ENCODE data around the gene TARDBP. TPM values are rescaled to one million over a fixed set of nuclear protein-coding genes. Genes with fewer than 3 reads are reported as not detected.

The TARDBP gene
- total and polyA plus RNA-seq, 2 donors (not counting 1 experiment from before 2014, with no cell fraction given): 97.1 to 161 TPM

- Histone ChIP-seq H3K27me3 (ENCODE audit: control insufficient read depth, insufficient read depth, low read length) (no peaks in the 10 kb centered on the region), H3K9ac (ENCODE audit: insufficient read depth, low read length) (no peak overlapping the region), H3K4me1 (ENCODE audit: control insufficient read depth, extremely low read depth, insufficient read depth, low read length) (no peaks in the 10 kb centered on the region), H2AFZ (ENCODE audit: low read length) (no peak overlapping the region), H3K79me2 (ENCODE audit: control insufficient read depth, insufficient read depth, low read length) (peaks cover 19% of the 10 kb centered on the region), H3K4me2 (ENCODE audit: extremely low read depth, insufficient read depth, low read length) (no peak overlapping the region), H3K27ac (ENCODE audit: insufficient read depth, low read length) (no peak overlapping the region), H3K4me3 (replicated peaks in 1 of 4; ENCODE audit: control extremely low read depth in 1 of 4, insufficient read depth in 1 of 4, low read depth in 3 of 4, low read length in 4 of 4) (no peak overlapping the region), H4K20me1 (ENCODE audit: control insufficient read depth, extremely low read depth, insufficient read depth, low read length) (no peaks in the 10 kb centered on the region), H3K9me3 (ENCODE audit: control insufficient read depth, insufficient read depth, low read depth, low read length) (no peaks in the 10 kb centered on the region), H3K36me3 (ENCODE audit: control insufficient read depth, insufficient read depth, low read length) (peaks cover 17% of the 10 kb centered on the region)
- no peak for DNase-seq (ENCODE audit: low read depth in 2 of 2)
- TF ChIP-seq EZH2 (IDR thresholded peaks at IDR 0.05; ENCODE audit: low read length, missing control alignments) (no peak), CTCF (conservative IDR thresholded peaks at IDR 0.05 in 1 of 2, IDR thresholded peaks at IDR 0.05 in 1 of 2; ENCODE audit: low read depth in 1 of 2, low read length in 2 of 2) (no peak)
Observed at GRCh38 chr1:11057477-11057876, 45.0 kb downstream of the TARDBP start.

GRCh38 chr1:11058026-11058425, 45.6 kb downstream of the TARDBP start:
- peaks cover 19% of the 10 kb centered on the region for H3K79me2 ChIP-seq (ENCODE audit: control insufficient read depth, insufficient read depth, low read length)
- H3K4me3 ChIP-seq (replicated peaks in 1 of 4; ENCODE audit: control extremely low read depth in 1 of 4, insufficient read depth in 1 of 4, low read depth in 3 of 4, low read length in 4 of 4): no peak overlapping the region
- TF ChIP-seq CTCF (conservative IDR thresholded peaks at IDR 0.05 in 1 of 2, IDR thresholded peaks at IDR 0.05 in 1 of 2; ENCODE audit: low read depth in 1 of 2, low read length in 2 of 2): no peak
- no peak for TF ChIP-seq EZH2 (IDR thresholded peaks at IDR 0.05; ENCODE audit: low read length, missing control alignments)
- no peaks in the 10 kb centered on the region for H3K9me3 ChIP-seq (ENCODE audit: control insufficient read depth, insufficient read depth, low read depth, low read length)
- no peaks in the 10 kb centered on the region for H3K4me1 ChIP-seq (ENCODE audit: control insufficient read depth, extremely low read depth, insufficient read depth, low read length)
- no peak overlapping the region for H3K27ac ChIP-seq (ENCODE audit: insufficient read depth, low read length)
- no peak overlapping the region for H3K9ac ChIP-seq (ENCODE audit: insufficient read depth, low read length)
- DNase-seq (ENCODE audit: low read depth in 2 of 2): no peak
- no peaks in the 10 kb centered on the region for H4K20me1 ChIP-seq (ENCODE audit: control insufficient read depth, extremely low read depth, insufficient read depth, low read length)
- no peak overlapping the region for H3K4me2 ChIP-seq (ENCODE audit: extremely low read depth, insufficient read depth, low read length)
- H3K36me3 ChIP-seq (ENCODE audit: control insufficient read depth, insufficient read depth, low read length): peaks cover 17% of the 10 kb centered on the region
- no peak overlapping the region for H2AFZ ChIP-seq (ENCODE audit: low read length)
- no peaks in the 10 kb centered on the region for H3K27me3 ChIP-seq (ENCODE audit: control insufficient read depth, insufficient read depth, low read length)

- Histone ChIP-seq H2AFZ (ENCODE audit: low read length) (no peak overlapping the region), H3K9ac (ENCODE audit: insufficient read depth, low read length) (peak overlapping the region; percentile 84), H4K20me1 (ENCODE audit: control insufficient read depth, extremely low read depth, insufficient read depth, low read length) (no peaks in the 10 kb centered on the region), H3K4me1 (ENCODE audit: control insufficient read depth, extremely low read depth, insufficient read depth, low read length) (no peaks in the 10 kb centered on the region), H3K9me3 (ENCODE audit: control insufficient read depth, insufficient read depth, low read depth, low read length) (no peaks in the 10 kb centered on the region), H3K27me3 (ENCODE audit: control insufficient read depth, insufficient read depth, low read length) (no peaks in the 10 kb centered on the region), H3K4me2 (ENCODE audit: extremely low read depth, insufficient read depth, low read length) (peak overlapping the region; percentile 93), H3K79me2 (ENCODE audit: control insufficient read depth, insufficient read depth, low read length) (peaks cover 19% of the 10 kb centered on the region), H3K27ac (ENCODE audit: insufficient read depth, low read length) (peak overlapping the region; percentile 59), H3K36me3 (ENCODE audit: control insufficient read depth, insufficient read depth, low read length) (peaks cover 17% of the 10 kb centered on the region), H3K4me3 (replicated peaks in 1 of 4; ENCODE audit: control extremely low read depth in 1 of 4, insufficient read depth in 1 of 4, low read depth in 3 of 4, low read length in 4 of 4) (peak overlapping the region; percentile 79 to 92 (median 88))
- TF ChIP-seq EZH2 (IDR thresholded peaks at IDR 0.05; ENCODE audit: low read length, missing control alignments) (no peak), CTCF (conservative IDR thresholded peaks at IDR 0.05 in 1 of 2, IDR thresholded peaks at IDR 0.05 in 1 of 2; ENCODE audit: low read depth in 1 of 2, low read length in 2 of 2) (no peak)
- no peak for DNase-seq (ENCODE audit: low read depth in 2 of 2)
Observed at GRCh38 chr1:11058595-11059154, 46.2 kb downstream of the TARDBP start.

Data from fibroblast of lung (primary cell).